HG02943 (cell line): ENCODE measurements around the gene CTNND2.

Experiments
- ATAC-seq: cut with Tn5 transposase; IDR thresholded peaks from one replicate; pipeline ENCODE4 v1.9.1; 2021; ENCODE audit warnings: mild to moderate bottlenecking, low read depth, moderate library complexity; ENCODE audit not compliant: unreplicated experiment

CTNND2 gene

DNA sequence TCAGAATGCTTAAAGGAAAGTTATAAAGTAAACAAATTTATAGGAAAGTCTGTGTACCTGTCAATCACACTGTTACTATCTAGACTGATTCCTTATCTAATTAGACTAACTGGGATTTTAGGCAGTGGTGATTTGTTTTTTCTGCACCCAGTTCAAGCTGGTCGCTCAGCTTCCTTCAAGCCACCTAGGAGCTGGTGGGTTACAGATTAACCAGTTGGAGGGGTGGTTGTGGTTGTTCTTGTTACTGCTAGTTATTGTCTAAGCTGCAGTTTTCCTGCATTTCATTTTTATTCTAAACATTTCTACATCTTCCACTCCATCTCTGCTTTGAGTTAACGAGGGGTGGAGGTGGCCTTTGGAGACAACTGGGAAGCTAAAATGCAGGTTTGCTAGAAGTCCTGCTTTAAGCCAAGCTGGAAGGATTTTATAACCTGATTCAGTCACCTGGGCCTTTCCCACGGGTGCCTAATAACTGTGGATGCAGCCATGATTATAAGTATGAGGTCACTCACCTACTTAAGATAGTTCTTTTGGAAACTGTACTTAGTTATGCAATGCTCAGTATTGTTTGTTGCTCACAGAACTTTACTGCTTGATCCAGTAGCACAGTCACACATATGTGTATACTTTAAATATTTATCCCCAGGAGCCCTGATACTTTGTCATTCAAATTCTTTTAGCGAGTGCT lies 839.3 kb downstream of the CTNND2 start:
- ATAC-seq: no peak

- no peak for ATAC-seq
Measured at GRCh38 chr5:11062397-11062796, 841.8 kb downstream of the CTNND2 start.

GRCh38 chr5:11056560-11056959 lies 847.7 kb downstream of the CTNND2 start:
- ATAC-seq: no peak

DNA sequence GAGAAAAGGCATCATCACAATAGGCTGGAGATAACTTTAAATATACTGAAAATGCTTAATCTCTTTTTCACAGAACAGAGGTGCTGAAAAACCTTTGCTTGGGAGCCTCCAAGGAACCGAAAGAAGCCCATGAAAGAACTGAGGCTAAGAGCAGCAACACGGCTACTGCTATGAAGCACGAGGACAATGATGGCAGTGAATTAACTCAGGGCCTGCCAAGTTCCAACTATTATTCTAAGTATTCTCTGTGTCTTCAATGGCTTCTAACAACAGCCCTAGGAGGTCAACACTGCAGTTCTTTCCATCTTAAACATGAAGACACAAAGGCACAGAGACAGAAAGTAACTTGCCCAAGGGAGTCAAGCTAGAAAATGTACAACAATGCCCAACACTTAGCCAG lies 850.2 kb downstream of the CTNND2 start:
- no peak for ATAC-seq

- ATAC-seq: no peak
Measured at GRCh38 chr5:11052871-11053270, 851.4 kb downstream of the CTNND2 start.

GRCh38 chr5:11050596-11051304 lies 853.5 kb downstream of the CTNND2 start:
- no peak for ATAC-seq

DNA sequence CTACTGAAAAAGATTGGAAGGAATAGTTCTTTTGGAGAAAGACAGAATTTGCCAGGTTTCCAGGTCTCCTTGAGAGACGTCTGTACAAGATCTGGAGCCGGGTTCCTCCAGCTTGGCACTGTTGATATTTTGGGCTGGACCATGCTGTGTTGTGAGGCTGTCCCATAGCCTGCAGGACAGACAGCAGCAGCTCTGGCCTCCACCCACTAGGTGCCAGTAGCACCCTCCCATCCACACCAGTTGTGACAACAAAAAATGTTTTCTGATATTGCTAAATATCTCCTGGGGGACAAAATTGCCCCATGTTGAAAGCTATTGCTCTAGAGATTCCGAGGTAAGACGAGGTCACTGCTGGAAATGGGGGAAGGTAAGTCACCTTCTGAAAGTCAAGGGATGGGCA lies 855.5 kb downstream of the CTNND2 start:
- no peak for ATAC-seq

DNA sequence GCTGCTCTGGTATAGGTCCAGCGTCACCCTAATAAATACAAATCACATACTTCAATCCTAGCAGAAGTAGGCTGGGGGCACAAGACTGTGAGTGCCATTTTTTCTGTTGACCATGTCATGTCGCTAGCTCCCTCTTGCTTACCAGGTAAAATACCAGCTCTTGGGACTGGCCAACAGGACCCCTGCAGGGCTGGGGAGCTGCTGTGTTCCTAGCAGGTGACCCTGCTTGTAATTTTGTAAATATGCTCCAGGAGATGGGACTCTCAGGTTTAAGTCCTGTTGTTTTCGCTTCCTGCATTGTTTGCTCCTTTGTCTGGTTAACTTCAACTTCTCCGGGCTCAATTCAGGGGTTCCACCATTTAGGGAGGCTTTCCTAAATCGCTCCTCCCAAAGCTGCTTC lies 856.6 kb downstream of the CTNND2 start:
- no peak for ATAC-seq

GRCh38 chr5:11047030-11047429 lies 857.2 kb downstream of the CTNND2 start:
- no peak for ATAC-seq

DNA sequence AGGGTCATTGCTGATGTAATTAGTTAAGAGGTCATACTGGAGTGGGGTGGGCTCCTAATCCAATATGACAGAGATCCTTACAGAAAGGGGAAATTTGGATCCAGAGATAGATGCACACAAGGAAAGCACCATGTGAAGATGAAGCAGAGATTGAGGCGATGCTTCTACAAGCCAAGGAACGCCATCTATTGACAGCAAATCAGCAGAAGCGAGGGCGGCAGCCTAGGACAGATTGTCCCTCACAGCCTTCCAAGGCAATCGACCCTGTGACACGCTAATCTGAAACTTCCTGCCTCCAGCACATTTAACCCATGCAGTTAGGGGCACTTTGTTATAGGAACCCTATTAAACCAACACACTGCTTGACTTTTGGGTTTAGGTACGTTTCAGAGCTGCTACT lies 858.1 kb downstream of the CTNND2 start:
- no peak for ATAC-seq

- ATAC-seq: no peak
Measured at GRCh38 chr5:11045411-11045810, 858.8 kb downstream of the CTNND2 start.

DNA sequence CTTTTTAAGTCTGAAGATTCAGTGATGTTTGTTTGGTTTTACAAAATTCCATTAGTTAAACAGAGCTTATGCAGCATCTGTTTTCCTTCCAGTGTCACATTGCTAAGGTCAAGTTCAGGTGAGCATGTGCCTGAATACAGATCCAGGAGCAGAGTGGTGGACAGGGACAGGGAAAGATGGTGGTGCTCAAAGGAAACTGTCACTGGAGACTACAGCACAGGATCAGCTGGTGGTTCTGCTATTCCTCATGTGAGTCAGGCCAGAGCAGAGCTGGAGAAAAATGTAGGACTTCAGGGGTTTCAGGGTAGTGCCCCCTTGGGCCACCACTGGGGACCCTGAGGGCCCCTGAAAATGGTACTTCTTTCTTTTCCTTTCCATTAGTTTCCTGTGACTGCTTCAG lies 859.7 kb downstream of the CTNND2 start:
- no peak for ATAC-seq

- ATAC-seq: no peak
Measured at GRCh38 chr5:11043881-11044280, 860.4 kb downstream of the CTNND2 start.

DNA sequence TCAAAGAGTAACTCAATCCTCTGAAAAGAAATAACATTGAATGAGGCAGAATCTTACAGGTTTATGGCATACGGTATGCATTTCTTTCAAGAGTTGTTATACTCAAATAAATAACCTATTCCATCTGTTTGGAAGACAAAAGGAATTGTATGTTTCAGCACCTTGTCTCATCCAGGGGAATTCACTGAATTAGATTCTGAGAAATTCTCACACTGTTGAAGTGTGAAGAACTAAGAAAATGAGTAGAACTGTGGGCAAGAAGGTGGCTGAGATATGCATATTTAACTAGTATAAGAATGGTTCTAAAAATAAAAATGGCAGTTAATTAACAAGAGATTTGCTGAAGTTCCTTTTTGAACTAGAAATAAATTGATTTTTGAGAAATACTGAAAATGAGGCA lies 863.9 kb downstream of the CTNND2 start:
- no peak for ATAC-seq

GRCh38 chr5:11038772-11039171 lies 865.5 kb downstream of the CTNND2 start:
- ATAC-seq: no peak

- ATAC-seq: no peak
Measured at GRCh38 chr5:11037941-11038340, 866.3 kb downstream of the CTNND2 start.

DNA sequence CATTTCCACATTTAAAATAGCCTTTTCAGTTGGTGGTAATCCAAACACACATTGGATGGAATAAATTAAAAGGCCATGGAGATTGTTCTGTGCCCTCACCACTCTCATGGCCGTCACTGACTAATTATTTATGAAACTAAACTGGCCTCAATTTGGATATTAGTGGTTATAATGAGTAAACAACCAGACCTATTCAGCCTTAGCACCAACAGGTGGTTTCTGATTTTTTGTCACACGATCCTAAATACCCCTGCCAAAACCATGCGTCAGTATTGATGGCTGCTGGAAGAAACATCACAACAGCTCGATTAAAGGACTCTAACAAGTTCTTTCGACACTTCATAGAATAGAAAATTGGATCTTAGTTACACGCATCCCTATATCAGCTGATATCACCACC lies 867.2 kb downstream of the CTNND2 start:
- ATAC-seq: no peak

- no peak for ATAC-seq
Measured at GRCh38 chr5:11030671-11031070, 873.6 kb downstream of the CTNND2 start.

DNA sequence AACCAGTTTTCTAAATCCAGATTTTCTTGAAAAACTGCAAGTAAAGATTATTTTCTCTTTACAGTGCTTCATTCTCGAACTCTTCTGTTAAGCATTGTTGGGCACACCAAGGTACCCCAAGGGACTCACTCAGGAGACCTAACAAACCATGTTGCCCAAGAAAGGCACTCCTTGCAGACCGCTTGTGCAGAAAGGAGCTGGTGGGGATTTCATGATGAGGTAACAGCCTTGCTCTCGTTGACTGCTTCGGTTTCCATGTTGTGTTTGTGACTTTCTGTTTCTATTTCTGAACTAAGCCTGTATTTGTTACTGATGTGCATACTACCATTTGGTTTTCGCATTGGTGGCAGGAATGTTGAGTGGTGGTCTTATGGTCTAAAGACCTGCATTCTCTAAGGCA lies 876.6 kb downstream of the CTNND2 start:
- peak; percentile 60 for ATAC-seq

DNA sequence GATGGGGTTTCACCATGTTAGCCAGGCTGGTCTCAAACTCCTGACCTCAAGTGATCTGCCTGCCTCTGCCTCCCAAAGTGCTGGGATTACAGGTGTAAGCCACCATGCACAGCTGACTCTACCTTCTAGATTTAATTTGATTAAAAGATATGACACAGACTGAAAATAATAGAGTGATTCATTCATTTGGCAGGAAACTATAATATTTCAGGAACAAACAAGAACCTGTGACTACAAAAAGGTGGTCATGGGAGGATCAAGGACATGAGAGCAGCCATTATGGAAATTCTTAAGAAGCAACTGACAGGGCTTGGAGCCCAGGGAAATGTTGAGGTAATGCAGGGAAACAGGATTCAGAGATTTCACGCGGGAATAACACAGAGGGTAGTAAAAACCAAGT lies 877.7 kb downstream of the CTNND2 start:
- ATAC-seq: no peak

GRCh38 chr5:11023945-11024344 lies 880.3 kb downstream of the CTNND2 start:
- ATAC-seq: no peak

DNA sequence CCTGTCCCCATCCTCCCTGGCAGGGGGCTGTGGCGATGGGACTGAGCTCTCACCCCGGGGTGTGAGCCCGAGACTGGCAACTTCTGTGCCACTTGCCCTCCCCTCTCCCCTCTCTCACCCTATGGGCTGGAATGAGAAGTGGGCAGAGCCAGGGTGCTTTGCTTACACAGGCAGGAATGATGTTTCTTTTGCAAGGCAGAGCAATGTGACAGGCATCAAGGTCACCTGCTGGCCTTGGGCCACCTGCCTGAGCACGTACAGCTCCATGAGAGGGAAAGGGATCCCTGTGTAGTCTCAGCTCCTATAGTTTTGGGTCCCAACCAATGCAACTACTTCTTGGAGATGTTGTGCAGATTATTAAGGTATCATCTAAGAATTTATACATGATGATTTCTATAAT lies 890.5 kb downstream of the CTNND2 start:
- ATAC-seq: no peak
